Prostate gland (tissue), 2 donors: ENCODE results near the gene RMND5A.

ENCODE experiments used
- POLR2A ChIP-seq: fragments of 450-650 bp; IDR thresholded peaks from one replicate; pipeline ENCODE4 v1.6.1; 2016; ENCODE audit warnings: antibody characterized with exemption, mild to moderate bottlenecking
- POLR2AphosphoS5 ChIP-seq: sonication (generic); formaldehyde crosslinking; IDR thresholded peaks from one replicate; pipeline ENCODE4 v1.6.1; 2017; ENCODE audit warnings: antibody characterized with exemption
- TF ChIP-seq, protein P1 (sequence below), 4 experiments: fragments of 200-600 bp in 2 of 4; fragments of 450-650 bp in 2 of 4; sonication (generic) in 2 of 4; IDR thresholded peaks; 1 replicate in 3 of 4; 2 replicates in 1 of 4; pipeline ENCODE4 v1.5.1; 2016 to 2019; ENCODE audit warnings: antibody characterized with exemption in 4 of 4, mild to moderate bottlenecking in 2 of 4, moderate library complexity in 2 of 4

DNA sequence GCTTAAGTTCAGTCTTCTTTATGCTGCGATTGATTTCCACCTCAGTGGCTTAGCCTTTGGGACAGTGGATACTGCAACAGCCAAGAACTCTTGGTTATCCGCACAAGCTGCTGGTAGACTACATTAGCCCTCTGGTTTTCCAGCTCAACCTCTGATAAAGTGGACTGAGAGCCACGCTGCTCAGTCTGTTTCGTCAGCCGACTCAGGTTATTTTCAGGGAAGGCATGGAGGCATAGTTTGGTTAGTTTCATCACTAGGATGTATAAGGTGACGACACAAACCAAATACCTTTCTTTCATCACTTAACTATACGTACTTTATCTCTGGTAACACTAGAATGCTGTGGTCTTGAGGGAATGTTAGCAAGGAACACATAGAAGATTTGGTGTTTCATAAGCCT, 56.4 kb downstream of the RMND5A start:
- TF ChIP-seq, protein P1, sequence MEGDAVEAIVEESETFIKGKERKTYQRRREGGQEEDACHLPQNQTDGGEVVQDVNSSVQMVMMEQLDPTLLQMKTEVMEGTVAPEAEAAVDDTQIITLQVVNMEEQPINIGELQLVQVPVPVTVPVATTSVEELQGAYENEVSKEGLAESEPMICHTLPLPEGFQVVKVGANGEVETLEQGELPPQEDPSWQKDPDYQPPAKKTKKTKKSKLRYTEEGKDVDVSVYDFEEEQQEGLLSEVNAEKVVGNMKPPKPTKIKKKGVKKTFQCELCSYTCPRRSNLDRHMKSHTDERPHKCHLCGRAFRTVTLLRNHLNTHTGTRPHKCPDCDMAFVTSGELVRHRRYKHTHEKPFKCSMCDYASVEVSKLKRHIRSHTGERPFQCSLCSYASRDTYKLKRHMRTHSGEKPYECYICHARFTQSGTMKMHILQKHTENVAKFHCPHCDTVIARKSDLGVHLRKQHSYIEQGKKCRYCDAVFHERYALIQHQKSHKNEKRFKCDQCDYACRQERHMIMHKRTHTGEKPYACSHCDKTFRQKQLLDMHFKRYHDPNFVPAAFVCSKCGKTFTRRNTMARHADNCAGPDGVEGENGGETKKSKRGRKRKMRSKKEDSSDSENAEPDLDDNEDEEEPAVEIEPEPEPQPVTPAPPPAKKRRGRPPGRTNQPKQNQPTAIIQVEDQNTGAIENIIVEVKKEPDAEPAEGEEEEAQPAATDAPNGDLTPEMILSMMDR (IDR thresholded peaks at IDR 0.05) = no peak
- no peak for TF ChIP-seq POLR2A
- TF ChIP-seq POLR2AphosphoS5 = no peak
